SK-N-SH treated with all-trans-retinoic acid at 6 μM for 48 hours (cell line): Measurements from ENCODE around the gene COL4A1.

Source experiments
- ARNTL ChIP-seq: fragments of 450-650 bp; formaldehyde crosslinking; IDR thresholded peaks from 2 replicates; pipeline ENCODE4 v1.5.0; 2020; ENCODE audit warnings: low read depth, mild to moderate bottlenecking, moderate library complexity, borderline replicate concordance
- BACH2 ChIP-seq: fragments of 250-450 bp; sonication (Bioruptor Pico); IDR thresholded peaks from 2 replicates; pipeline ENCODE4 v1.9.0; 2021; ENCODE audit warnings: mild to moderate bottlenecking, borderline replicate concordance
- CREB5 ChIP-seq: fragments of 250-450 bp; sonication (Bioruptor Pico); IDR thresholded peaks from 2 replicates; pipeline ENCODE4 v1.5.1; 2020; ENCODE audit warnings: low read depth, mild to moderate bottlenecking, moderate library complexity
- GLIS3 ChIP-seq: fragments of 250-450 bp; sonication (Bioruptor Pico); IDR thresholded peaks from 2 replicates; pipeline ENCODE4 v1.5.0; 2020; ENCODE audit warnings: mild to moderate bottlenecking, moderate library complexity
- PATZ1 ChIP-seq: fragments of 250-450 bp; sonication (Bioruptor Pico); IDR thresholded peaks from 2 replicates; pipeline ENCODE4 v1.8.0; 2020; ENCODE audit warnings: mild to moderate bottlenecking, moderate library complexity, borderline replicate concordance
- RARB ChIP-seq: fragments of 250-450 bp; sonication (Bioruptor Pico); IDR thresholded peaks from 2 replicates; pipeline ENCODE4 v1.8.0; 2021; ENCODE audit warnings: mild to moderate bottlenecking, moderate library complexity
- SNAI2 ChIP-seq: fragments of 250-450 bp; sonication (Bioruptor Pico); IDR thresholded peaks from 2 replicates; pipeline ENCODE4 v1.5.0; 2020; ENCODE audit warnings: mild to moderate bottlenecking, moderate library complexity
- TCF4 ChIP-seq: fragments of 250-450 bp; sonication (Bioruptor Pico); IDR thresholded peaks from 2 replicates; pipeline ENCODE4 v1.8.0; 2021; ENCODE audit warnings: mild to moderate bottlenecking, moderate library complexity, borderline replicate concordance
- TOX ChIP-seq: fragments of 250-450 bp; sonication (Bioruptor Pico); IDR thresholded peaks from 2 replicates; pipeline ENCODE4 v1.8.0; 2021; ENCODE audit warnings: mild to moderate bottlenecking, moderate library complexity, borderline replicate concordance
- ZFP3 ChIP-seq: fragments of 250-450 bp; sonication (Bioruptor Pico); IDR thresholded peaks from 2 replicates; pipeline ENCODE4 v1.5.0; 2020; ENCODE audit warnings: mild to moderate bottlenecking, moderate library complexity
- ZFP30 ChIP-seq: fragments of 450-650 bp; formaldehyde crosslinking; IDR thresholded peaks from 2 replicates; pipeline ENCODE4 v1.5.0; 2022; ENCODE audit warnings: mild to moderate bottlenecking, moderate library complexity
- ZNF70 ChIP-seq: fragments of 450-650 bp; formaldehyde crosslinking; IDR thresholded peaks from 2 replicates; pipeline ENCODE4 v1.5.0; 2020; ENCODE audit warnings: mild to moderate bottlenecking, moderate library complexity

- TF ChIP-seq RARB (CRISPR knock-in tag) (no peak), CREB5 (CRISPR knock-in tag) (no peak), ZNF70 (CRISPR knock-in tag) (no peak), TOX (CRISPR knock-in tag) (no peak), SNAI2 (no peak), PATZ1 (CRISPR knock-in tag) (no peak), TCF4 (CRISPR knock-in tag) (no peak), ARNTL (CRISPR knock-in tag) (no peak), GLIS3 (CRISPR knock-in tag) (no peak), ZFP3 (CRISPR knock-in tag) (no peak), ZFP30 (no peak), BACH2 (CRISPR knock-in tag) (no peak)
Measured at GRCh38 chr13:110118106-110118505, 188.9 kb downstream of the COL4A1 start.
